Glomerular visceral epithelial cell (primary cell): ENCODE data around the gene TMEM203.

ENCODE experiments used
- DNase-seq: peaks from one replicate; pipeline ENCODE4 v3.0.0-alpha.2; 2016; ENCODE audit errors: extremely low spot score

The TMEM203 gene

DNA sequence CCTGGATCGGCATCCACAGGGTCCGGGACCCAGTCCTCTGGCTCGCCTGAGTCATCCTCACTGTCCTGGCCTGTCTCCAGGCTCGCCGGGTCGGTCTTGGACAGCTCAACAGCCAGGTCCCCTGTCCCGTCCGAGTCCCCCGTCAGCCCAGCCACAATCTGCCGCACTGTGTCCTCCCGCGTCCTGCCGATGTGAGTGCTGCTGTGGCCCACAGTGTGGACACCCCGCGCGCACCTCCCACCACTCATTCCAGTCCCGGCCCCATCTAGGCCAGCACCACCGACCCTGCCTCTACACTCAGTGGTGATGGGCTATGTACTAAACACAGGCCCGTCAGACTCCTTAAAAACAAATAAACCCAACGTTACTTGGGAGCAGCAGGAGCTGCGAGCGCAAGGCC lies 23.8 kb downstream of the TMEM203 start:
- DNase-seq, result no peak

GRCh38 chr9:137180491-137180890 lies 25.0 kb downstream of the TMEM203 start:
- DNase-seq, result no peak

DNA sequence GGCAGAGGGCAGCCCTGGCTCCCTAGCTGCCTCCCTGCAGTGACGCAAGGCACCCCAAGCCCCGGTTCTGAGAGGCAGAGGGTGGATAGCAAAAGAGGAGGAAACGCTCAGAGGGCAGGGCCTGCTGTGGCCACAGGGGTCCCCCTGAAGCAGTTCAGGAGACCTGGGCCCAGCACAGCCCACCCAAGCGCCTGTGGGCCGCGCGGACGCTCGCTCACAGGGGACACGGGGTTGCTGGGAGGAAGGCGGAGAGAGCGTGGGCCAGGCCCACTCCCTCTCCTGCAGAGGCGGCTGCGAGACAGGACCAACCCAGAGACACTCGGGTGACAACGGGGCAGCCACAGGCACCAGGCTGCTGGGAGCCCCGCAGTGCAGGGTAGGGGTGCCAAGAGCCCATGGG lies 25.7 kb downstream of the TMEM203 start:
- no peak for DNase-seq

DNA sequence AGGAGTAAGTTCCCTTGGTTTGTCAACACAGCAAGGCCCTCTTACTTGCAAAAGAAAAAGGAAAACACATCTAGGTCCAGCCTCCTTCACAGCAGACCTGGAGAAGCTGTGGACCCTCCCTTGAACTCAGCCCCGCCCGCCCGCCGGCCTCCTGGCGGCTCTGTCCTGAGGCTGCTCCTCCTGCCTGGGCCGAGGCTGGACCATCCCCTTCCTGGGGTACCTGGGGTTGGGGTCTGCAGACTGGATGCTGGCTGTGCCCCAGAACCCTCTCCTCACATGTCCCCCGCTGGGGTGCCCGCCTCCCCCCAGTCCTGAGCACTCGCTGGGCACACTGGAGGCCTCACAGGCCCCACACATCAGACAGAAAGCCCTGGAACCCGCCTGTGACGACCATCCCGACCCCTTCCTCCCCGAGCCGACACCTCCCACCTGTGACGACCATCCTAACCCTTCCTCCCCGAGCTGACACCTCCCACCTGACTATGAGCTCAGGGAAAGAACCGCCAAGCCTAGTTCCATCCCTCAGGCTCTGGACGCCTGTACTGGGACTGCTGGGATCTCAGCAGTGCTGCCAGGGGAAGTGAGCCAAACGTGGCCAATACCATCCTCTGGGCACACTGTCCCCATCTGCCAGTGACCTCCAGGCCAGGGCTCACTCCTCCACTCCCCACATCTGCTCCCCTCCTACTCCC lies 26.4 kb downstream of the TMEM203 start:
- DNase-seq, result no peak

DNA sequence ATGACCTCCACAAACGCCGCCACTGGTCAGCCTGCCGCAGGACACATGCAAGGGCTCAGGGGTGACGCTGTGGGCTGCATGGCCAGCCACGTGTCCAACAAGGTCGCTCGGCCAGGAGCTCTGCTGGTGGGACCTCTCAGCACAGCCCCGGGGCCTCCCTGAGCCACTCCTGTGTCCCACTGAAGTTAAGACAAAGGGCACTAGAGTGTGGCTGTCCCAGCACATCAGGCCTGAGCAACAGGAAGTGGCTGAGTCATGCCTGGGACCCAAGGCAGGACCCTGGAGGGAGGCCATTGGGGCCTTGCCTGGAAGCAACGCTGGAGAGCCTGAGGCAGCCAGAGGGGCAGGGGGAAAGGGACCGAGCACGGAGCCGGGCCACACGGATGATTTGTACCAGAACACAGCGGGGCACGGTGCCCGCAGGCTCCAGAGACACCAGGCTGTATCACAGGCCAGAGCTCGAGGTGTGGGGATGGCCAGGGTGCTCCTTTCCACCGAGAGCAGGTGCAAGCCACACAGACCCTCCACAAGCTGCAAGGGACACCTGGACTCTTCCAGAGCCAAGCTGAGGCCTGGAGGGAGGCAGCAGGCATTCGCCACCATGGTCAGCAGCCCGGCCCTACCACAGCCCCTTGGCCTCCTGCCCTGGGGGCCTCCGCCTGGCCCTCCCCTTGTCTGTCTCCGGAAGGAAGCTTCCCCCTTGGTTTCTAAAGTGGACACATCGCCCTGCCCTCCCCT lies 27.1 kb downstream of the TMEM203 start:
- DNase-seq, result no peak

DNA sequence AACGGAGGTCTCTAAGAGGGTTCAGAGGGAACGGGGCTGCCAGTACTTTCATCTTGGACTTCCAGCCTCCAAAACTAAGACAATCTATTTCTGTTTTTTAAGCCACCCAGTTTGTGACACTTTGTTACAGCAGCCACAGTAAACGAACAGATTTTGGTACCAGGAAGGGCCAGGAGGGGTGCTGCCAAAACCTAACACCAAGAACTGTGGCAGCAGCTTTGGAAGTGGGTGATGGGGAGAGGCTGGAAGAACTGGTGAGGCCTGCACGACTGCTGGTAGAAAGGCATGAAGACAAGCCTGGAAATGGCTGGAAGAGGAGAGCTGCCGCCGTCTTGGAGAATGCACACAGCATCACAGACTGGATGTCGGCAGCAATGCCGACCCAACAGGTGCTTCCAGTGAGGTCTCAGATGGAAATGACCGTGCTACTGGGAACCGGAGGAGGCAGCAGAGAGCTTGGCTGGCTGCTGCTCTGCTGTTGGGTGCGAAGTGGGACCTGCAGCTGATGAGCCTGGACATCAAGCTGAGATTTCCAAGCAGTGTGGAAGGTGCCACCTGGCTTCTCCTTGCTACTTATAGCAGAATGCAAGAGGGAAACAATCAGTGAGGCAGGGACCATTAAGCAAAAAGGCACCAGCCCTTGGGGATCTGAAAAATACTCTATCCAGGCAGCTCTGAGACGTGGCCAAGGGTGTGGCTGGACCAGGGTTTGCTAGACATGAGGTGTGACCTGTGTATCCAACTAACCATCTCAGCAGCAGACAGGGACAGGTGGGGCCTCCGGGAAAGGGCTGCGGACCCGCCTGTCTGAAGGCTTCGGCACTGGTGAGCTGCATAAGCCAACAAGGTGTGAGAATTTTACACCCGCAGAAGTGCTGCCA lies 28.9 kb downstream of the TMEM203 start:
- DNase-seq, result peak; percentile 40

GRCh38 chr9:137175345-137175961 lies 30.0 kb downstream of the TMEM203 start:
- DNase-seq, result no peak

- DNase-seq, result no peak
Observed at GRCh38 chr9:137174722-137175293, 30.6 kb downstream of the TMEM203 start.

DNA sequence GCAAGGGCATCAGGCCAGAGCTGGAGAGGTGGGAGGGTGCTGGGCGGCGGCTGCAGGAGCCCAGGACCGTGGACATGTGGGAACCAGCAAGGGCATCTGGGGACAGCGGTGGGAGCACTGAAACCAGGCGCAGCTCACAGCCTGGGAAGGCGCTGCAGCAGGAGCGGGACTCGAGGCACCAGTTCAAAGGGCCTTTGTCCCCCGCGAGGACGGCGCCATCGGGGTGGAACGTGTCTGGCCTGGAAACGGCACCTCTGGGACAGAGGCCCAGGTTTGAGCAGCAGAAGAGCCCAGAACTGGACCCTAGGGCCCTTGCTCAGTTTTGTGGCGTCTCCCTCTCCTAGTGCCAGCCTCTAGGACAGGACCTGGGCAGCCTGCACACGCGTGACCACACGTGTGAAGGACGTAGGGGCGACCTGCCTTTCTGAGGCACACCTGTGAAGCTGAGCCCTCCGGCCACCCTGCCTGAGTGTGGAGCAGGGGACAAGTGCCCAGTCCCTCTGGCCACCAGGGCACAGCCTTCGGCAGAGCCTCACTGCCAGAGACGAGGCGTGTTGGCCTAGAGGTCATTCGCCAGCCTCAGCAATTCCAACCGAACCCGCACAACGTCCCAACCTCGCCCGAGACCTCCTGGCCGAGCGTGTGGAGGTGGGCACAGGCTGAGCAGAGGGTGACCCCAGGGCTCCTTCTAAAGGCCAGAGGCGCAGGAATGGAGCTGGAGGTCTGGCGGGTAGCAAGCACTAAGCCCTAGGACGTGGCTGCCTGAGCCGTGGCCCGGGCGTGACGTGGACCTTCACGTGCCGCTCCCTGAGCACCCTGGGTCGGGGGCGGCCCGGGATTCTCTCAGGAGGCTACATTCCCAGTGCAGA lies 31.4 kb downstream of the TMEM203 start:
- DNase-seq, result no peak

GRCh38 chr9:137172901-137173795 lies 32.3 kb downstream of the TMEM203 start:
- no peak for DNase-seq

DNA sequence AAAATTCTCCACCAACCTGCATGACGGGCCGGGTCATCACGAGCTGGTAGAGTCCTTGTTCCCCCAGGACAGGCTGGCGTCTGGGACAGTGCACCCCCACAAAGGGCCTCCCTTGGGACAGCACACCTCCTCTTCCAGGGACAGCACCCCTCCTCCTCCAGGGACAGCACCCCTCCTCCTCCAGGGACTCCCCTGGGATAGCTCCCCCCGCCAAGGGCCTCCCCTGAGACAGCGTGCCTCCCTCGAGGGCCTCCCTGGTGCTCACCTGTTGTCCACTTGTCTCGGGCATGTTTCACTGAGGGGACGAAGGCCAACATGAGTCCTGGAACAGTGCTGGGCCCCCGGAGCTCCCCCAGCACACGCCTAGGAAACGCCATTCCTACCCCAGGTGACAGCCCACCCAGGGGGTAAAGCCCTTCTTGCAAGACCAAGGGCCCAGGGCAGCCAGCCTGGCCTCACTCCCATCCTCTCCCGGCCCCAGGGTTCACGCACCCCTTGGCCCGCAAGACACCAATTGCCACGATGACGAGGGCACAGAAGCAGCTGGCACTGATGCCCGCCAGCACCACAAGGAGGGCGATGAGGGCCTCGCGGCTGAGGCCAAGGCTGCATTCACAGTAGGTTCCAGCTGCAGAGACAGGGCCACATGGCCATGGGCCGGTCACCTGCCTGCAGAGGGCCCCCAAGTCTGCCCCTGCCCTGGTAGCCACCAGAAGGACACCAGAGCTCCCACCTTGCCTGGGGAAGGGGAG lies 34.1 kb downstream of the TMEM203 start:
- no peak for DNase-seq

DNA sequence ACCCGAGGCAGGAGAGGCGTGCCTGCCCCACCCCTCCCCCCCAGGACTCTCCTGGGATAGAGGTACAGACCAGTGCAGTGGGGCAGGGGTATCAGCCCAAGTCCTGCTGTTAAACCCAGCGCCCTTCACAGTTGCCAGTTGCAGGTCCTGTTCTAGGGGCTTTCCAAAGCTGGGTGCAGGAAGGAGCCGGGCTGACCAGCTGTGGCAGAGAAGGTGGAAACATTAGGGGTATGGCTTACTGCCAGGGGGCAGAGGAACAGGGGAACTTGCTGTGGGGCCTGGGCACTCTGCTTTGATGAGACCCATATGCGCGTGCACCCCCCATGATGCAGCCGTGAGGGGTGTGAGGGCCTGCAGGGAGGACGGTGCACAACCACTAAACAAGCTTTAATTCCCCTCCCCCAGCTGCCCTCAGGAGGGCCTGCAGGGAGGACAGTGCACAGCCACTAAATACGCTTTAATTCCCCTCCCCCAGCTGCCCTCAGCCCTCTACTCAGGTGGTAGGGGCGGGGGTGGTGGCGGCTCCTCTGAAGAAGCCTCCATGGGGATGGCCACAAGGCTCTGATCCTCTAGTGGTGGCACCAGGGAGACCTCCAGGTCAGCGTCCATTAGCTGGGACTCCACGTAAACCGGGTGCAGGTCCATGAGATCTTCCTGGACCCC lies 34.8 kb downstream of the TMEM203 start:
- DNase-seq, result no peak

- no peak for DNase-seq
Observed at GRCh38 chr9:137169896-137170358, 35.5 kb downstream of the TMEM203 start, which contains the start of gene LRRC26. LRRC26 (minus strand) TSS chr9:137170051; CDS start chr9:137169943, 108 bp downstream.

- DNase-seq, result peak; percentile 45
Observed at GRCh38 chr9:137168904-137169856, 36.3 kb downstream of the TMEM203 start.

GRCh38 chr9:137168573-137168903 lies 36.9 kb downstream of the TMEM203 start:
- DNase-seq, result no peak

- DNase-seq, result no peak
Observed at GRCh38 chr9:137167747-137168572, 37.5 kb downstream of the TMEM203 start.
